Astrocyte (in vitro differentiated cells and primary cell): ENCODE data around the gene PDXK. TPM values are rescaled to one million over a fixed set of nuclear protein-coding genes. Genes with fewer than 3 reads are reported as not detected.

Source experiments
- DNase-seq: peaks from one replicate; pipeline ENCODE4 v3.0.0-alpha.2; 2010; ENCODE audit warnings: low read depth
- FAIRE-seq: peaks from 2 replicates; lab custom pipeline; 2011; peaks lifted over from hg19 to GRCh38; lab: Jason Lieb, UNC
- H2AFZ ChIP-seq: 2 replicates; pipeline ENCODE4 v1.6.0; 2012; ENCODE audit warnings: low read depth, low read length, inconsistent platforms
- H3K27ac ChIP-seq: 2 replicates; pipeline ENCODE4 v1.5.1; 2011; ENCODE audit warnings: low read depth, low read length, inconsistent platforms
- H3K27me3 ChIP-seq: 2 replicates; pipeline ENCODE4 v1.6.0; 2011; ENCODE audit warnings: low read length, inconsistent platforms; ENCODE audit not compliant: insufficient read depth
- H3K36me3 ChIP-seq: 2 replicates; pipeline ENCODE4 v1.5.1; 2011; ENCODE audit warnings: low read length, inconsistent platforms; ENCODE audit not compliant: insufficient read depth
- H3K4me1 ChIP-seq: 2 replicates; pipeline ENCODE4 v1.5.1; 2011; ENCODE audit warnings: low read length, inconsistent platforms; ENCODE audit not compliant: insufficient read depth
- H3K4me2 ChIP-seq: 2 replicates; pipeline ENCODE4 v1.6.0; 2012; ENCODE audit warnings: low read length, inconsistent platforms
- H3K4me3 ChIP-seq: 2 replicates; pipeline ENCODE4 v1.5.1; 2011; ENCODE audit warnings: low read depth, mild to moderate bottlenecking, low read length, inconsistent platforms; ENCODE audit not compliant: insufficient read depth
- H3K79me2 ChIP-seq: 2 replicates; pipeline ENCODE4 v1.6.0; 2012; ENCODE audit warnings: mild to moderate bottlenecking, low read length, inconsistent platforms; ENCODE audit not compliant: insufficient read depth
- H3K9ac ChIP-seq: 2 replicates; pipeline ENCODE4 v1.6.0; 2012; ENCODE audit warnings: mild to moderate bottlenecking, low read length, inconsistent platforms
- H3K9me3 ChIP-seq: 2 replicates; pipeline ENCODE4 v1.5.1; 2012; ENCODE audit warnings: low read depth, mild to moderate bottlenecking, low read length, inconsistent platforms; ENCODE audit not compliant: insufficient read depth
- H4K20me1 ChIP-seq: 2 replicates; pipeline ENCODE4 v1.6.0; 2012; ENCODE audit warnings: low read length, inconsistent platforms; ENCODE audit not compliant: insufficient read depth
- H3K27ac Mint-ChIP-seq: one replicate; pipeline ENCODE4 v1.8.0; 2021; ENCODE audit warnings: mild to moderate bottlenecking, mixed read lengths; ENCODE audit not compliant: unreplicated experiment
- H3K27me3 Mint-ChIP-seq: one replicate; pipeline ENCODE4 v1.8.0; 2021; ENCODE audit warnings: low read depth, mixed read lengths; ENCODE audit not compliant: unreplicated experiment
- H3K36me3 Mint-ChIP-seq: one replicate; pipeline ENCODE4 v1.8.0; 2021; ENCODE audit warnings: low read depth, mixed read lengths; ENCODE audit not compliant: unreplicated experiment
- H3K4me1 Mint-ChIP-seq: one replicate; pipeline ENCODE4 v1.8.0; 2021; ENCODE audit warnings: low read depth, mixed read lengths; ENCODE audit not compliant: unreplicated experiment
- H3K4me3 Mint-ChIP-seq: one replicate; pipeline ENCODE4 v1.8.0; 2021; ENCODE audit warnings: mild to moderate bottlenecking, moderate library complexity, mixed read lengths; ENCODE audit not compliant: unreplicated experiment
- H3K9me3 Mint-ChIP-seq: one replicate; pipeline ENCODE4 v1.8.0; 2021; ENCODE audit warnings: mild to moderate bottlenecking, mixed read lengths; ENCODE audit not compliant: unreplicated experiment
- CTCF ChIP-seq: IDR thresholded peaks from 2 replicates; pipeline ENCODE4 v1.5.1; 2011; ENCODE audit warnings: low read depth, mild to moderate bottlenecking, inconsistent platforms, low read length, moderate library complexity; ENCODE audit not compliant: insufficient read depth
- EZH2 ChIP-seq: IDR thresholded peaks from 2 replicates; pipeline ENCODE4 v1.6.1; 2012; ENCODE audit warnings: mild to moderate bottlenecking, low read length, inconsistent platforms; ENCODE audit not compliant: insufficient read depth
- total RNA-seq: library from RNA; stranded (reverse); gene quantifications from 2 replicates; pipeline ENCODE4 v1.2.1, GENCODE V29; 2021

The PDXK gene
- total RNA-seq, 1 donor from 2014 or later, result 180 TPM

- no peaks in the 10 kb centered on the region for H3K4me1 ChIP-seq
- FAIRE-seq, result no peak
- peaks cover 25% of the 10 kb centered on the region for H3K36me3 Mint-ChIP-seq
Measured at GRCh38 chr21:43803558-43804300, 84.8 kb downstream of the PDXK start.

GRCh38 chr21:43805275-43805800 is 86.4 kb downstream of the PDXK start:
- Mint-ChIP-seq H3K9me3 (no peaks in the 10 kb centered on the region), H3K27me3 (no peaks in the 10 kb centered on the region), H3K27ac (no peak overlapping the region), H3K4me3 (no peak overlapping the region), H3K36me3 (peaks cover 23% of the 10 kb centered on the region), H3K4me1 (no peaks in the 10 kb centered on the region)
- Histone ChIP-seq H2AFZ (no peak overlapping the region), H3K4me2 (no peak overlapping the region), H3K27me3 (no peaks in the 10 kb centered on the region), H3K27ac (no peak overlapping the region), H4K20me1 (peaks cover 26% of the 10 kb centered on the region), H3K4me1 (no peaks in the 10 kb centered on the region), H3K36me3 (peaks cover 7% of the 10 kb centered on the region), H3K4me3 (no peak overlapping the region), H3K79me2 (no peaks in the 10 kb centered on the region), H3K9ac (no peak overlapping the region), H3K9me3 (no peaks in the 10 kb centered on the region)
- TF ChIP-seq CTCF, result no peak
- no peak for TF ChIP-seq EZH2
- no peak for FAIRE-seq
- no peak for DNase-seq

More at GRCh38 chr21:43803558-43804300, 84.8 kb downstream of the PDXK start:
- Mint-ChIP-seq H3K4me3 (no peak overlapping the region), H3K9me3 (no peaks in the 10 kb centered on the region), H3K4me1 (no peaks in the 10 kb centered on the region), H3K27me3 (no peaks in the 10 kb centered on the region), H3K27ac (no peak overlapping the region)
- no peaks in the 10 kb centered on the region for H3K9me3 ChIP-seq
- H2AFZ ChIP-seq, result no peak overlapping the region
- TF ChIP-seq EZH2 (no peak), CTCF (no peak)
- no peak for DNase-seq
- no peak overlapping the region for H3K9ac ChIP-seq
- no peaks in the 10 kb centered on the region for H3K27me3 ChIP-seq
- no peak overlapping the region for H3K4me3 ChIP-seq
- H3K4me2 ChIP-seq, result no peak overlapping the region
- H3K79me2 ChIP-seq, result no peaks in the 10 kb centered on the region
- H3K27ac ChIP-seq, result no peak overlapping the region
- peaks cover 8% of the 10 kb centered on the region for H3K36me3 ChIP-seq
- peaks cover 26% of the 10 kb centered on the region for H4K20me1 ChIP-seq

GRCh38 chr21:43806017-43806710 is 87.2 kb downstream of the PDXK start:
- Histone ChIP-seq H3K4me3 (no peak overlapping the region), H4K20me1 (peaks cover 26% of the 10 kb centered on the region), H3K4me2 (no peak overlapping the region), H3K27ac (no peak overlapping the region), H3K9ac (no peak overlapping the region), H3K36me3 (peaks cover 6% of the 10 kb centered on the region), H2AFZ (no peak overlapping the region), H3K4me1 (no peaks in the 10 kb centered on the region), H3K79me2 (no peaks in the 10 kb centered on the region), H3K27me3 (no peaks in the 10 kb centered on the region), H3K9me3 (no peaks in the 10 kb centered on the region)
- no peaks in the 10 kb centered on the region for H3K27me3 Mint-ChIP-seq
- TF ChIP-seq CTCF (no peak), EZH2 (no peak)
- H3K4me3 Mint-ChIP-seq, result no peak overlapping the region
- H3K9me3 Mint-ChIP-seq, result no peaks in the 10 kb centered on the region
- H3K27ac Mint-ChIP-seq, result no peak overlapping the region
- no peaks in the 10 kb centered on the region for H3K4me1 Mint-ChIP-seq
- peaks cover 18% of the 10 kb centered on the region for H3K36me3 Mint-ChIP-seq
- DNase-seq (no peak), FAIRE-seq (no peak)
